WTC11 (cell line): ENCODE measurements around the gene SH3BP5.

Source experiments
- CREM ChIP-seq: sonication (generic); formaldehyde crosslinking; IDR thresholded peaks from 2 replicates; pipeline ENCODE4 v1.8.1; 2022; ENCODE audit warnings: mild to moderate bottlenecking, missing genetic modification reagents, moderate library complexity
- GRHL2 ChIP-seq: fragments of 250-450 bp; sonication (Bioruptor Pico); IDR thresholded peaks from 2 replicates; pipeline ENCODE4 v1.8.0; 2022; ENCODE audit warnings: mild to moderate bottlenecking, moderate library complexity; ENCODE audit not compliant: insufficient replicate concordance, severe bottlenecking
- MXD4 ChIP-seq: fragments of 250-450 bp; sonication (Bioruptor Pico); IDR thresholded peaks from 2 replicates; pipeline ENCODE4 v1.8.0; 2021; ENCODE audit warnings: mild to moderate bottlenecking, moderate library complexity, borderline replicate concordance
- RELA ChIP-seq: sonication (generic); formaldehyde crosslinking; IDR thresholded peaks from 2 replicates; pipeline ENCODE4 v1.8.1; 2022; ENCODE audit warnings: missing genetic modification reagents, mild to moderate bottlenecking, borderline replicate concordance
- TCF7 ChIP-seq: sonication (generic); formaldehyde crosslinking; IDR thresholded peaks from 2 replicates; pipeline ENCODE4 v1.8.0; 2022; ENCODE audit warnings: mild to moderate bottlenecking, low read depth, missing genetic modification reagents, moderate library complexity
- TF ChIP-seq, protein P1 (sequence below): fragments of 200-600 bp; IDR thresholded peaks from 2 replicates; pipeline ENCODE4 v1.8.0; 2022; ENCODE audit warnings: antibody characterized with exemption
- TF ChIP-seq, protein P2 (sequence below): sonication (generic); formaldehyde crosslinking; IDR thresholded peaks from 2 replicates; pipeline ENCODE4 v1.8.0; 2022; ENCODE audit warnings: mild to moderate bottlenecking, missing genetic modification reagents

DNA sequence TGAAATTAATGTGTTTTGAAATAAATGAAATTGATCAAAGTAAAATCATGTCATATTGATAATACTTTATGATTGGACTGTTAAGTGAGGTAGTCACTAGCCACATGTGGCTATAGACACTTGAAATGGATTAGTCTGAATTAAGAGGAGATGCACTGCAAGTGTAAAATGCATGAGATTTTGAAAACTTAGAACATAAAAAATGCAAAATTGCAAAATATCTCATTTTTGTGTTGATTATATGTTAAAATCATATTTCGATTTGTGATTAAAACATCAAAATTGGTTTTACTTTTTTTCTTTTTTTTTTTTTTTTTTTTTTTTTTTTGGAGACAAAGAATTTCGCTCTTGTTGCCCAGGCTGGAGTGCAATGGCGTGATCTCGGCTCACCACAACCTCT, 103.1 kb downstream of the SH3BP5 start:
- TF ChIP-seq MXD4 (CRISPR knock-in tag) (no peak), GRHL2 (CRISPR knock-in tag) (no peak), CREM (CRISPR knock-in tag) (no peak), RELA (CRISPR knock-in tag) (no peak), TCF7 (CRISPR knock-in tag) (no peak)
- TF ChIP-seq, protein P1, sequence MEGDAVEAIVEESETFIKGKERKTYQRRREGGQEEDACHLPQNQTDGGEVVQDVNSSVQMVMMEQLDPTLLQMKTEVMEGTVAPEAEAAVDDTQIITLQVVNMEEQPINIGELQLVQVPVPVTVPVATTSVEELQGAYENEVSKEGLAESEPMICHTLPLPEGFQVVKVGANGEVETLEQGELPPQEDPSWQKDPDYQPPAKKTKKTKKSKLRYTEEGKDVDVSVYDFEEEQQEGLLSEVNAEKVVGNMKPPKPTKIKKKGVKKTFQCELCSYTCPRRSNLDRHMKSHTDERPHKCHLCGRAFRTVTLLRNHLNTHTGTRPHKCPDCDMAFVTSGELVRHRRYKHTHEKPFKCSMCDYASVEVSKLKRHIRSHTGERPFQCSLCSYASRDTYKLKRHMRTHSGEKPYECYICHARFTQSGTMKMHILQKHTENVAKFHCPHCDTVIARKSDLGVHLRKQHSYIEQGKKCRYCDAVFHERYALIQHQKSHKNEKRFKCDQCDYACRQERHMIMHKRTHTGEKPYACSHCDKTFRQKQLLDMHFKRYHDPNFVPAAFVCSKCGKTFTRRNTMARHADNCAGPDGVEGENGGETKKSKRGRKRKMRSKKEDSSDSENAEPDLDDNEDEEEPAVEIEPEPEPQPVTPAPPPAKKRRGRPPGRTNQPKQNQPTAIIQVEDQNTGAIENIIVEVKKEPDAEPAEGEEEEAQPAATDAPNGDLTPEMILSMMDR = no peak
- TF ChIP-seq, protein P2, sequence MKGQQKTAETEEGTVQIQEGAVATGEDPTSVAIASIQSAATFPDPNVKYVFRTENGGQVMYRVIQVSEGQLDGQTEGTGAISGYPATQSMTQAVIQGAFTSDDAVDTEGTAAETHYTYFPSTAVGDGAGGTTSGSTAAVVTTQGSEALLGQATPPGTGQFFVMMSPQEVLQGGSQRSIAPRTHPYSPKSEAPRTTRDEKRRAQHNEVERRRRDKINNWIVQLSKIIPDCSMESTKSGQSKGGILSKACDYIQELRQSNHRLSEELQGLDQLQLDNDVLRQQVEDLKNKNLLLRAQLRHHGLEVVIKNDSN (CRISPR knock-in tag) = no peak
